ENCODE measurements around the gene BRD4.

Gene BRD4

GRCh38 chr19:15265214-15265849 is 67.0 kb downstream of the BRD4 start:
- DNase-seq (ENCODE audit: low spot score): no peak

GRCh38 chr19:15264933-15265206 is 67.5 kb downstream of the BRD4 start:
- DNase-seq (ENCODE audit: low spot score): no peak

DNA sequence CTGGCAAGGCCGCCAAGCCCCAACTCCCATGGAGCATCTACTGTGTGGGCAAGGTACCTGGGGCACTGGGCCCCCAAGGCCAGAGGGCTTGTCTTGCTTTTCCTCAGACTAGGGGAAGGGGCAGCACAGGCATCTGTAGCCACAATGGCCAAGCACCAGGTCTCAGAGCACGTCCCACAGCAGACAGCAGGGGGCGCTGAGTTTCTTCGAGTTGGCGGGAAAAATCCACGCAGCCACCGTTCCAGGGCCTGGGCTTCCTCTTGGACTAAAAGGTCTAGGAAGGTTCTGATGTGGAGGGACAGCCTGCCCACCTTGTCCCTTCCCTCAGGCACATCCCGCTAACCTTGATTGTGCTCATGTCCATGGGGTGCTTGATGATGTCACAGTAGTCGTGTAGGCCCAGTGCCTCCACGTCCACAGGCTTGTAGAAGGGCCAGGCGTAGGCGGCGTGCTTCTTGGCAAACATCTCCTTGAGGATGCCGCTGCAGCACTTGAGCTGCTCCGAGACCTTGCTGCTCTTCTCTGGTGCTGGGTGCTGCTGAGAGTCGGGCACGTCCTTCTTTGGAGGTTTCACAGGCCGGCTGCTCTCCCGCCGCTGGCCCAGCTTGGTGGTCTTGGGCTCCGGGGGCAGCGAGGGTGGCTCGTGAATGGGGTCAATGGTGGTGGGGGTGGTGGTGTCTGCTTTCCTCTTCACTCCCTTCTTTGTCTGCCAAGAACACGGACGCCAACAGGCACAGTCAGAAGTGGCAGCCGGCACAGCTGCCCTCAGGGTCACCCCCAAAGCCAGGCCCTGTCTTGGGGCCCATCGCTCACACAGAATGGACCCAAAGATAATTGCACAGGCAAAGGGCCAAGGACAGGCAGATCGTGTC is 68.0 kb downstream of the BRD4 start:
- peak; percentile 86 for DNase-seq (ENCODE audit: low spot score)

GRCh38 chr19:15263361-15263985 is 68.9 kb downstream of the BRD4 start:
- DNase-seq (ENCODE audit: low spot score): no peak

- DNase-seq (ENCODE audit: low spot score): no peak
Observed at GRCh38 chr19:15262011-15262410, 70.3 kb downstream of the BRD4 start.

DNA sequence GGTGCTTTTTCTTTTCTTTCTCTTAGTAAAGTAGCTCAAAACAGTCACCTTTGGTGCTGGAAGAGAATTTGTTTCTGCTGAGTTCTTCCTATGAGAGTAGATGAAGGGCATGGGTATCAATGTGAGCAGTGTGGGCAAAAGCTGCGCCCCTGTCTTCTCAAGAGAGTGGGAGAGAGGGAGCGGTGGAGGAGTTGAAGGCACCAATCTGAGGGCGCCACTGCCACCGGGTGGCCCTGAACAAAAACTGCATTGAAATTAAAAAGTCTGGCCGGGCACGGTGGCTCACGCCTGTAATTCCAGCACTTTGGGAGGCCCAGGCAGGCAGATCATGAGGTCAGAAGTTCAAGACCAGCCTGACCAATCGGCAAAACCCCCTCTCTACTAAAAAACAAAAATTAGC is 71.4 kb downstream of the BRD4 start:
- DNase-seq (ENCODE audit: low spot score): peak; percentile 76

DNA sequence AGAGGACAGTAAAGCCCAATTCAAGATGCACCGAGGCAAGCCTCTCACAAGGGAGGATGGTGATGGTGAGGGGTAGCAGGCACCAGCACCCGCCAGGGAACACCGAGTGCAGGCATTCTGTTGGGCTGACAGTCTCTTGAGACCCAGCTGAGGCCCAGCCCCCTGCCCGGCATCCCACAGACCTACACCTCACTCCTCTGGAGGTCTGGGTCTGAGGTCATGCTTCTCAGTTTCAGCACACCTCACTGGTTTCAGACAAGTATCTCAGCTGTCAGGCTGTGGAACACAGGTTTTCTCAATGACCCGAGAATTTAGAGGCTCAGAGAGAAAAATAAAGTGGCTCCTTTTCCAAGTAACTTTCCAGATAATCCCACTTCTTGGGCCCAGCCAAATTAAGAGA is 72.4 kb downstream of the BRD4 start:
- no peak for DNase-seq (ENCODE audit: low spot score)

- no peak for DNase-seq (ENCODE audit: low spot score)
Observed at GRCh38 chr19:15257782-15258181, 74.6 kb downstream of the BRD4 start.

DNA sequence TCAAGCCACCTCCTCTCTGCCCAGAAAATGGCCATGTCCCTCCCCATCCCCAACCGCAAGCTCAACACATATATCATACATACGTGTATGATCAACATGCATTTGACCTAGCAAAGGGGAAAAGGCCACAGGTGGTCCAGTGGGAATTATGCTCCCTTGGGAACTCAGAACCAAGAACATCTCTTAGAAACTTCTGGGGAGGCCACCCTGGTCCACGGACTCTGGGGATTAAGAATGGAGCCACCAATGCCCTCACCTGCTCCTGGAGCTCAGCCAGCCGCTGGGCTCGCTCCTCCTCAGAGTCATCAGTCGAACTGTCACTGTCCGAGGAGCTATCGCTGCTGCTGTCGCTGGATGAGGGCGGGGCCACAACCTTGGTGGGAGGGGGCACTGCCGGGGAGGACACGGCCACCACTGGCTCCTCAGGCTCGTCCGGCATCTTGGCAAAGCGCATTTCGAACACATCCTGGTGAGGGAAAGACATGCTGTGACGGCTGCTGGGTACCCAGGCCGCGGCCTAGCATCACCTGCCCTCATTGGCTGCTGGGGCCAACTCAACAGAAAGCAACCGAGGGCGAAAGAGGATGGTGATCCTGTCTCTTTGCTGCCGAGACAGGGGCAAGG is 75.5 kb downstream of the BRD4 start:
- DNase-seq (ENCODE audit: low spot score): no peak

- DNase-seq (ENCODE audit: low spot score): no peak
Observed at GRCh38 chr19:15255359-15255990, 76.9 kb downstream of the BRD4 start.

DNA sequence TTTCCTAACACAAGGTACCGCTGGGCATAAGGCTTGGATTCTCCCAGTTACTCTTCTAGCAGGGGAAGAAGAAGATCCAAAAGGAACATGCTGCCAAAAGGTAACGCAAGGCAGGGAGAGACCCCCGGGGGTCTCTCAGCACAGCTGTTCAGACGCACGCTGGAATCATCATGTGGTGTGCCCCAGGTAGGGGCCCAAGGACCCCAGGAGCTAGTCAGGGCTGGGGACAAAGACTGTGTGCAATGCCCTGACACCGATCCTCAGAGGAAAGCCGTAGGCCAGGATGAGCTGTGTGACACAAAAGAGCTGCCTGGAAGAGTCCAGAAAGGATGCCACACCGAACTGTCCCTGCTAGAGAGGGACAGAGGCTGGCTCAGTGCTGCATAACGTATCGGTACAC is 77.8 kb downstream of the BRD4 start:
- no peak for DNase-seq (ENCODE audit: low spot score)

GRCh38 chr19:15253513-15253912 is 78.8 kb downstream of the BRD4 start:
- DNase-seq (ENCODE audit: low spot score): no peak

DNA sequence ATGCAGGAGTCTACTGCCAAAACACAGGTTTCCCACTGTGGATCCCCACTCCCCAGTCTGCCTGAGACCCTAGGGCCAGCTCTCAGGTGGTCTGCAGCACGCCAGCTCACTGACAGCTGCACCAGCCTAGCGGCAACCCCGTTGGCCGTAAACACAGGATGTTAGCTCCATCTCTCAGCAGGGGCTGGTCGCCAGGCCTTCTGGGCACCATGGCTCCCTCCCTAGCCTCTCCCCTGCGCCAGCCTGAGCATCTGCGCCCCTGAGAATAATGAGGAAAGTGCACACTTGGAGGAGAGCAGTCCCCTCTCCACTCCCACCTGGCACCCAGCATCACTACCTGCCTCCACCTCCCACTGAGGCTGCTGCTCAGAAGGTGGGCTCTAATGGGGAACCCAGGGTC is 79.3 kb downstream of the BRD4 start:
- no peak for DNase-seq (ENCODE audit: low spot score)

GRCh38 chr19:15252398-15253018 is 79.8 kb downstream of the BRD4 start:
- DNase-seq (ENCODE audit: low spot score): no peak

DNA sequence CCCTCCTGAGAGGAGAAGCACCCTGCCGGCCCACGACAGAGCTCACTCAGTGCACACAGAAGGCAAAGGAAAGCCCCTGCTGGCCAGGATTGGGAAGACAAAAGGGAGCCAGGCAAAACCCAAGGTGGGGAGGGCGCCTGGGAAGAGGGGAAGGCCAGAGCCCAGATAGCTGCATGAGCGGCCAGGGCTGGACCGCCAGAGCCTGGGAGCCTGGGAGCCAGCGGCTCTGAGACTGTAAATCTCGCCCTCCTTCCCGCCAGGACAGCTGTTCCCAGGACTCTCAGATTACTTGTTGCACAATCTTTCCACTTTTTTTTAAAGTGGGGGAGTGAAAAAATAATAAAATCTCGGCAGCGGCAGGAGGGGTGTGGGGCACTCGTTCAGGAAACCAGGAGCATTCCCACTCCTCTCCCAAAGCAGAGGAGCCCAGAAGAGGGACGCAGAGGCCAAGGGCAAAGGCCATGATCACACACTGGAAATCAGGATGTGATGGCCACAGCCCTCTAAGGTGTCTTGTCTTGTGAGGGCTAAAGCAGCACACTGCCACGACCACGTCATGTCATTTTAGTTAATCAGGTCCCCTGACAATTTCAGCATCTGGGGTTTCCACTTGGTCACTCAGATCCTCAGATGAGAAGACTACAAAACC is 80.5 kb downstream of the BRD4 start:
- peak; percentile 69 for DNase-seq (ENCODE audit: low spot score)

- no peak for DNase-seq (ENCODE audit: low spot score)
Observed at GRCh38 chr19:15251010-15251748, 81.2 kb downstream of the BRD4 start.

DNA sequence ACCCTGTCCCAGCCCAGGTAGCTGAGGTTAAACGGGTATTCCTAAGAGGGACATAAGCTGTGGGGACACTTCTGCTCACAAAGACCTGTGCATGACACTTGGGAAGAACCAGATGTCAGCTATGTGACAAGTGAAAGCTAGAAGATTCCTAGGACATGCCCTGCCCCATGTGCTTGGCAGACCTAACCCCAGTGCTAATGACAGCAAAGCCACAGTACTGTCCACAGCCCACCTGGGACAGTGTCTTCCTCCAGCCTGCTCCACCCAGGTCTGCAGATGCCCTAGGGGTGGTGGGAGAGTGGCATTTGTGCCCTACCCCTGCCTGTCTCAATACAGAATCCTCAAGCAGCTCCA is 81.7 kb downstream of the BRD4 start:
- DNase-seq (ENCODE audit: low spot score): no peak

- no peak for DNase-seq (ENCODE audit: low spot score)
Observed at GRCh38 chr19:15249972-15250639, 82.2 kb downstream of the BRD4 start.

DNA sequence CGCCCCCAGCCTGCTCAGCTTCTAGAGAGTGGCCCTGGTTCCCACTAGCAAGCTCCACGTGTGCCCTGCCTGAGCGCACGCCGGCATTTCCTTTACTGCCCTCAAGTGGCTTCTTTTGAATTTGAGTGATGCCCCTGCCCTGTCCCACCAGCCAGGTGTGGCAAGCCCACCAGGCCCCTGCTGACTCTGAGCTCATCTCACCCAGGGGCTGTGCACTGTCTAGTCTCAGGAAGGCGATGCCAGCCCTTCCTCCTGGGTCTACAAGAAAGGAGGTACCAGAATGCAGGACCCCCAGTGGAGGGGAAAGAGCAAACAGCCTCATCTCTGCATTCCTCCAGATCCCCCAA is 82.8 kb downstream of the BRD4 start:
- DNase-seq (ENCODE audit: low spot score): no peak

All from D341Med (cell line).